DMS153 (cell line): ENCODE results near the gene KRTAP12-3.
"Not testable (repeated sequence)": the region's sequence is repeated elsewhere in the genome, so short reads cannot be mapped to it uniquely, and the experiment has no call there.

Source experiments
- DNase-seq: peaks from one replicate; lab custom pipeline; 2025; lab: John Stamatoyannopoulos, UW

KRTAP12-3 gene

DNA sequence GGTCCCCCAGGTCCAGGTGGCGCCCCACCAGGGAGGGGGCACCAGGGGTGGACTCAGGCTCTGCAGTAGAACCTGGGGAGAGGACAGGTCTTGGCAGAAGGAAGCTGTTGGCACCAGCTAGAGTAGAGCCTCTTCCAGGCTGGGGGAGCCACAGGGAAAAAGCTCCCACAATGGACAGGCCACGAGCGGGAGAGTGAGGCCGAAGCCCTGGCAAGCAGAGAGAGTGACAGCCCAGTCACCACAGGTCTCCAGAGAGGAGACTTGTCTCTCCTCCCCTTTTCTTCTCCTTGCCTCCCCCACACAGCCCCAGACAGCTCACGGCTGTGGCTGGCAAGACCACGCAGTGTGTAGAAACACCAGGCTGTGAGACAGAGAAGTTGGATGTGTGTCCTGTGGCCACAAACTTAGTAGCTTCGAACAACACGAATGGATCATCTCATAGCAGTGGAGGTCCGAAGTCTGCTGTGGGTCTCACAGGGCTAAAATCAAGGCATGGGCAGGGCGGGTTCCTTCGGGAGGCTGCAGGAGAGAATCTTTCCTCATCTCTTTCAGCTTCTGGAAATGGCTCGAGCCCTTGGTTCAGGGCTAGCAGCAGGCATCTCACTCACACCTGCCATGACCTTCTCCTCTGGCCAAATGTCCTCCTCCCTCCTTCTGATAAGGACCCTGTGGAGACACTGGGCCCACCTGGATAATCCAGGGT, 6.6 kb upstream of the KRTAP12-3 start:
- DNase-seq = no peak

DNA sequence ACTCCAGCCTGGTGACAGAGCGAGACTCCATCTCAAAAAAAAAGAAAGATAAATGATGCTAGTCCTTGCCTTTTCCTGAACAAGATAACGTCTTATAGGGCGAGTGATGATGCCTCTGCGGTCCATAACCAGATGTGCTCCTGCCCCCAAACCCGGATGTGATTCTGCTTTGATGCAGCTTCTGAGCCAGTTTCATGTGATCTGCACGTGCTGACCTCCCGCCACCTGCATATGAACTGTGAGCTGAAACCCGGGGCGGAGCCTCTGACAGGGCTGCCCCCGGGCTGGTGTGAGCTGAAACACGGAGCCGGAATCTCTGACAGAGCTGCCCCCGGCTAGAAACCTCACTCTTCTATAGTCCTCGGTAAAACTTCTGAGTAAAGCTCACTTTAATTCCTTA, 4.6 kb upstream of the KRTAP12-3 start:
- no peak for DNase-seq

DNA sequence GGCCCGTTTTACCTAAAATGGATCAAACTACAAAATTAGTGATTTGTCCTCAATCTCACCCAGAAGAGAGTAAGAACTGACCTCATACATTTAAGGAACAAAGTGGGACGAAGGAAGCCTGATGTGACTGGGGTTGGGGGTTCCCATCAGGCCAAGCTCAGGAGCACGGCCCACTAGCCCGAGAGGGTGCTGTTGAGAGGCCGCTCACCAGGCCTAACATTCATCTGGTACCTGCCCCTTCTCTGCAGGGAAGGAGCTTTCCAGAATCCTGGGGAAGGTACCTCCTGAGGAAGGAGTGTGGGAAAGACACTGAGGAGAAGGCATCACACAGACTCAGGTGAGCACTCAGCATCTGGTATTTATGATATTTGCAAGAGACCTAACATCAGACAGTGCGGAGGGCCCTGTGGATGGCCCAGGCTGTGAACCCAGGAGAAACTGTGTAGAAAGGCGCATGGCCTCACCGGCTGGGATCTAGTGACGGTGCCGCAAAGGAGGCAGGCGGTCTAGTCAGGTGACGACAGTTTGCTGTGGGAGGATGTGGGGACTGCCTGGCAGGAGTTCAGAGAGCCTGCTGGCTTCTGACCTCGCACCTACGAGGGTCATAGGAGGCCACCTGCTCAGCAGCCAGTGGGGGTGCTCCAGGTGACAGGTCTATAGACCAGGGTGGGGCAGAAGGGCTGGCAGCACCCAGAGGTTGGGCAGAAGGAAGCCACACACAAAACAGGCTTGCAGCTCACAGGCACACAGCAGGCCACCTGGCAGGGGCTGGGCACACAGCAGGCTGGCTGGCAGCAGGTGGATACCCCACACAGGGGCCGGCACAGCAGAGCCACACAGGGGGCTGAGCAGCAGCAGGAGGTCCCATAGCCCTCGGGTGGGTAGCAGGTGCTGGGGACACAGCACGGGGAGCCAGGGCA, 3.8 kb upstream of the KRTAP12-3 start:
- no peak for DNase-seq

DNA sequence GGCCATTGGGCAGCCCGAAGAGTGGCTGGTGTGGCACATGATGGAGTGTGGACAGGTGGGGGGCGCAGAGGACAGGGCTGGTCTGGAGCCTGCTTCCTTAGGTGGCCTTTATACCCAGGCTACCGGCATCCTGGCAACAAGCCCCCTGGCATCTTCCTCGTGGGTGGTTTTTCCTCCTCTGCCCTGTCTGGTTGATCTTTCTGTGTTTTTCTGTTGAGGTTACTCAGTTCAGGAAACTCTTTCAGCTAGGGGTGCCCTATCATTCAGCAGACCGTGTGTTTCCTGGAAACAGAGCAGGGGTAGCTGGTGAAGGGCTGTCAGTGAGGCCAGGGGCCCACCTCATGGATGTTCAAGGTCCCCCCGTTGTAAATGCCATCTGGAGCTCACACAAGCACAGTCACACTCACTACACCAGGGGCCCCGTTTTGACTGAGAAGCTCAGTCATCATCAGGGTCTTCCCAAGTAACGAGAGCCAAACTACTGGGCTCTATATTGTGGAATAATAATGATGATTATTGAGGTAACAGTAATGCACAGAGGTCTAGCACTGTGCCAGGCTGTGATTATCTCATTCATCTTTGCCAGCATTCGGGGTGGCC, 3.1 kb upstream of the KRTAP12-3 start, which contains the start of gene KRTAP12-4:
TSS of gene KRTAP12-4 (minus strand) at position 84 of the 600 bp plus-strand sequence. CDS start at position 39, 45 bp downstream.
- no peak for DNase-seq

DNA sequence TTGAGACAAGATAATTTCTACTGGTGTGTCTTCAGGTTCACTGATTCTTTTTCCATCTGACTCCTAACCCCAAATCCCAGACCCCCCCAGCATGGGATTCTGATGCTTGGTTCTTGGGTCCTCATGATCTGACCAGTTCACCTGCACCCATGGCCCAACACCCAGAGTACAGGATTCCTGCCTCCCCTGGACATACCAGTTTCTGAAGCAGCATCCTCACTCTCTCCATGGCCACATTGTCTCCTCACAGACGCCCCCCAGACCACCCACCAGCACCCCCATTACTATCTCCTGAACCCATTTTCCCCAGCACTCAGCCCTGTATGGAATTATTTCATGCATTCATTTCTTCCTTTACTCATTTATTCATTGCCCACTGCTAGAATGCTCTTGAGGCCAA, 864 bp upstream of the KRTAP12-3 start:
- no peak for DNase-seq

DNA sequence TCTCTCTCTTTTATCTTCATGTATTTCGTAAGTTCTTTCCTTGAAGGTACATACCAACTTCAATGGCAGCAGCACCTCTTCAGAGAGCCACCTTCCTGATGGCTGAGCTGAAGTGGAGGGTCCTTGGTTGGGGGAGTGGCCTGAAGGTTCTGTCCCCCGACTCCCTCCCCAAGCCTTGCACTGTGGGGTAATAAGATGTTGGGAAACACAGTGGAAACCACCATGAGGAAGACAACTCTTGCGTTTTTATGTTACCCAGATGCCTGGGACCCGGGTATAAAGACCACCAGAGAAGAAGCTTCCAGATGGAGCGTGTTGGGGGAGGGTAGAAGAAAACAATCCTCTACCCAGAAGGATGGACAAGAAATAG, 794 bp downstream of the KRTAP12-3 start:
- no peak for DNase-seq

DNA sequence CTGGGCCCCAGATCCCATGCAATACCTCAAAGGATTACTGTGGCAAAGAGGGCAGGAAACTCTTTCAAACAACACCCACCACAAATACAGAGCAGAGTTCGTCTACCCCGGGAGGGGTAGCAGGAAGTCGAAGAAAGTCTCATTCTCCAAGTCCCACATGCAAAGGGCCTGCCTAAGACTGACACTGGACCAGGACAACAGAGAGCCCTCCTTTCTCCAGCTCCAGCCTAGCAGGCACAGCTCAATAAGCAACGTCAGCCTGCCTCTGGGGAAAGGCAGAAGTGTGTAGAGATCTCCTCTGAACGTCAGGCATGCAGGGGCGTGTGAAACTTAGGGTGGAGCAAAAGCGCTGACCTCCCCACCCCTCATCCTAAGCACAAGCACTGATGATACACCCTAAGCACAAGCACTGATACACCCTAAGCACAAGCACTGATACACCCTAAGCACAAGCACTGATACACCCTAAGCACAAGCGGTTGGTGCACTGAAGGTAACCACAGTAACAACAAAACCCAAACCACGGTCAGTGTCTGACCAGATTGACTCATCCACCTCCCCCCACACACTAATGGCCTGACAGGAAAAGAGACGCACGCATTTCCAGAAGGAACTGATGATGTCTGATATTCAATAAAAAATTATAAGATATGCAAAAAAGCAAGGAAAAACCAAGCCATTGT, 1.3 kb downstream of the KRTAP12-3 start:
- DNase-seq = no peak

DNA sequence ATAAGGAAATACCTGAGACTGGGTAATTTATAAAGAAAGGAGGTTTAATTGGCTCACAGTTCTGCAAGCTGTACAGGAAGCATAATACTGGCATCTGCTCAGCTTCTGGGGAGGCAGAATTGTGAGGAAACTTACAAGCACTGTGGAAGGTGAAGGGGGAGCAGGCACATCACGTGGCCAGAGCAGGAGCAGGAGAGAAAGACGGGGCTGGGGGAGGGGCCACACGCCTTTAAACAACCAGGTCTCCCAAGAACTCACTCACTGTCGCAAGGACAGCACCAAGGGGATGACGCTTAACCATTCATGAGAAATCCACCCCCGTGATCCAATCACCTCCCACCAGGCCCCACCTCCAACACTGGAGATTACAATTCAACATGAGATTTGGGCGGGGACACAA, 3.8 kb downstream of the KRTAP12-3 start:
- not testable (repeated sequence) for DNase-seq

DNA sequence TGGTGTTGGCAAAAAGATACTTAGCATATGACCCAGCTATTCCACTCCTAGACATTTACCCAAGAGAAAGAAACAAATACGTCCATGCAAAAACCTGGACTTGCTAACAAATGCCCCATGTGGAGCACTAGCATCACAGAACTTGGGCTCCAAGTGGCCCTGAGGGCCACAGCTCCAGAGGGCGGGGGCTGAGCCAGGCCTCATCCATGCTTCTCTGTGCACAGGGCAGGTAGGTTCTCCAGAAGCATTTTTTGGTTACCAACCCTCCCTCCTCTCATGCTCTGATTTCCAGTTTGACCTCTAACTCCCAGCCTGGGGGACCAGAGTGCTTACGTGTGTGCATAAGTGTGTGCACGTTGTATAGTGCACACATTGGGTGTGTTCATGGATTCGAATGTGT, 7.0 kb downstream of the KRTAP12-3 start:
- DNase-seq = no peak

DNA sequence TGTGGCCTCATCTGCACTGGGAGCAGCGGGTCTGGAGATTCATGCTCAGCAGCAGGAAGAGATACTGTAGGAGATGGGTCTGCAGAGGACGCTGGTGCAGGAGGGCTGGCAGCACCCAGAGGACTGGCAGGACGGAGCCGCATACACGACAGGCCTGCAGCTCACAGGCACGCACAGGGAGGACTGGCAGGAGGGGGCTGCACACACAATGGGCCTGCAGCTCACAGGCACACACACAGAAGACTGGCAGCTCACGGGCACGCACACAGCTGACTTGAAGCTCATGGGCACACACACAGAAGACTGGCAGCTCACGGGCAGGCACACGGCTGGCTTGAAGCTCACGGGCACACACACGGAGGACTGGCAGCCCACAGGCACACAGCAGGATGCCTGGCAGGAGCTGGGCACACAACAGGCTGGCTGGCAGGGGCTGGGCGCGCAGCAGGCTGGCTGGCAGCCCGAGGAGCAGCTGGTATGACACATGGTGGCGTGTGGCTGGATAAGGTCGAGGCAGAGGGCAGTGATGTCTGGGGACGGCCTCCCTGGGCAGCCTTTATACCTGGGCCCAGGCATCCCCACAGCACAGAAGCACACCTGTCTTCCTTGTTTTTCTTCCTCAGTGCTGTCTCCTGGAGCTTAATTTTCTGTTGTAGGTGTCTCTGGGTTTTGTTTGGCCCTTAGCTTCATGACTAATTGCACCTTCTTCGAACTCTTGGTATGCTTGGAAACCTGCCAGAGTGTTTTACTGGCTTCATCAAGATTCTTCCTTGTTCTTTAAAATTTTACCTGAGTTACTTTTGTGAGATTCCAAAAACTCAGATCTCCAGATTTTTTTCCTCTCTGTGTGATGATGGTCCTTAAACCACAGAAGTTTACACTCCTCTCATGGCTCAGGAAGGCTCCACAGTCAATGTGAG, 8.9 kb downstream of the KRTAP12-3 start, which contains the start of gene KRTAP12-2:
TSS of gene KRTAP12-2 (minus strand) at position 527 of the 920 bp plus-strand sequence. CDS start at position 486, 41 bp downstream.
- DNase-seq = no peak

DNA sequence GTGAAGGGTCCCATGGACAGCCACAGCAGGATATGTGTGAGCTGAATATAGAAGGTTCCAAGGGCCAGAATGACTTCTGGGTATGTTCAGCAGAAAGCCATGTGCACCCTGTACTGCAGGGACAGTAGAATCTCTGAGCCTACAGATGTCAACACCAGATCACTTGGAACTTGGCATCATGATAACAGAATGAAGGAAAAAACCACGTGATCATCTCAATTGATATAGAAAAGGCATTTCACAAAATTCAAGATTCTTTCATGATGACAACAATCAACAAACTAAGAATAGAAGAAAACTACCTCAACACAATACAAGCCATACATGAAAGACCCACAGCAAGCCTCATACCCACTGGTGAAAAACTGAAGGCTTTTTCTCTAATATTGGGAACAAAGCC, 9.9 kb downstream of the KRTAP12-3 start:
- no peak for DNase-seq

DNA sequence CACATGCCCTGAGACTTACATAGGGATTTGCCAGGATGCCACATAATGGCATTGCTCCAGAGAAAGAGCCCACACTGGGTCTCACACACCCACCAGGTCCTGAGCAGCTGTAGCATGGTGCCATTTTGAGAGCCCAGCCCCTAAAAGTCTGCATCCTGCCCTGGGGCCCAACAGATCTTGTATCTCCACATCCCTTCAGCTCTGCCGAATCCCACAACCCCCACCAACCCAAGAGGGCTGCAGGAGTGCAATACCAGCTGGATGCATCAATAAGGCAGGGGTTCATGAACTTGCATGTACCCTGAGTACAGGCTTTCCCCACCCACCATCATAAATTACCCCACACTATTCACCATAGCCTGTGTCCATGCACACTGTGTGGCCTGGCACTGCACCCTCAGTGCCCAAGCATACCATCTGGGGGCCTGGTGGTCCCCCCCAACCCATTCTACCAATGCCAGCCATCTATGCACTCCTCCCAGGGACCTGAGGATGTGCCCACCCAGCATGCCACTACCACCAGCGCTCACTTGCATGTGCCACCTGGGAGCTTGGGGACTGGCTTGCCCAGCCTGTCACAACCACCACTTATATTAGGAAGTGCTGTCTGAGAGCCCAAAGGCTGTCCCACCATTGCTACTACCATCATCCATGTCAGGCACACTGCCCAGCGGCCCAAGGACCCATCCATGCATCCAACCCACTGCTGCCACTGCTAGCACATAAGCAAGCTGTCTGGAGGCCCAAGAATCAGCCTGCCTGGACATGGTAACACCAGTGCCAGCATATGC, 13.1 kb downstream of the KRTAP12-3 start:
- no peak for DNase-seq

DNA sequence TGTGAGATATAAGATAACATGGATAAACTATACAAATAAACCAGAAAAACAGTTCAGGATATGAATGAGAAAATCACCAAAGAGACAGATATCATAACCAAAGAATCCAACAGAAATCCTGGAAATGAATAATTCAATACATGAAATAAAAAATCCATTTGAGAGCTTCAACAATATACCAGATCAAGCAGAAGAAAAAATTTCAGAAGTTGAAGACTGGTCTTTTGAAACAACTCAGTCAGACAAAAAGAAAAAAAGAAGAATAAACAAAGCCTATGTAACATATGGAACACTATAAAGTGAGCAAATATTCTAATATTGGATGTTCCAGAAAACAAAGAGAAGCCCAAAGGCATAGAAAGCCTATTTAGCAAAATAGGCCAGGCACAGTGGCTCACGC, 14.2 kb downstream of the KRTAP12-3 start:
- DNase-seq = no peak

DNA sequence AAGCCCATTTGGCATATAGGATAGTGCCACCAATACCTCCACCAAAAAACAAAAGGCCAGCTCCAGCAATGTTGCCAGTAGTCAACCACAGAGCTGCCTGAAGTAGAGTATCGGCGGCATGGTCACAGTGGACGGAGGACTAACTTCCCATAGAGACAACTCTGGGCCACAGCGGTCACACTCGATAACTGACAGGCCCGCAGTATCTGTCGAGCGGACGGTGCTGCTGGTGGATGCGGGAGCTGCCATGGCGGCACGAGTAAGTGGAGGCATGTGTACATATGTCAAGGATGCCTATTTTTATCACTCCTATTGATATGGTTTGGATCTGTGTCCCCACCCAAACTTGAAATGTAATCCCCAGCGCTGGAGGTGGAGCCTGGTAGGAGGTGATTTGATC, 20.1 kb downstream of the KRTAP12-3 start:
- no peak for DNase-seq

DNA sequence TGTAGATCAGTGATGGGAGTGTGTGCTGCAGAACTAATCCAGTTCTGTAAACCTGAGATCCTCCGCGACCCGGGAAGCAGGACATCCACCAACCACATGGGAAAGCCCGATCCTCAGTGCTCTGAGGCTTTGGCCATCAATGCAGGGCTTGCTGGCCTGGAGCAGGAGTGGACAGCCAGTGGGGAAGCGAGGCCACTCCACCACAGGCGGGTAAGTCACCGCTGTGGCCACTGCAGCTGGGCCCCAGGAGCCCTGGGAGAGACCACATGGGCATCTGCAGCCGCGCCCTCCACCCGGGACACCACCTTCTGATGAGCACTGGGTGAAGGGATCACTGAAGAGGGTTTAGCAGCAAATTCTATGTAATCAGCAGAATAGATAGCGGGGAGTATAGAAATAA, 23.4 kb downstream of the KRTAP12-3 start:
- no peak for DNase-seq

DNA sequence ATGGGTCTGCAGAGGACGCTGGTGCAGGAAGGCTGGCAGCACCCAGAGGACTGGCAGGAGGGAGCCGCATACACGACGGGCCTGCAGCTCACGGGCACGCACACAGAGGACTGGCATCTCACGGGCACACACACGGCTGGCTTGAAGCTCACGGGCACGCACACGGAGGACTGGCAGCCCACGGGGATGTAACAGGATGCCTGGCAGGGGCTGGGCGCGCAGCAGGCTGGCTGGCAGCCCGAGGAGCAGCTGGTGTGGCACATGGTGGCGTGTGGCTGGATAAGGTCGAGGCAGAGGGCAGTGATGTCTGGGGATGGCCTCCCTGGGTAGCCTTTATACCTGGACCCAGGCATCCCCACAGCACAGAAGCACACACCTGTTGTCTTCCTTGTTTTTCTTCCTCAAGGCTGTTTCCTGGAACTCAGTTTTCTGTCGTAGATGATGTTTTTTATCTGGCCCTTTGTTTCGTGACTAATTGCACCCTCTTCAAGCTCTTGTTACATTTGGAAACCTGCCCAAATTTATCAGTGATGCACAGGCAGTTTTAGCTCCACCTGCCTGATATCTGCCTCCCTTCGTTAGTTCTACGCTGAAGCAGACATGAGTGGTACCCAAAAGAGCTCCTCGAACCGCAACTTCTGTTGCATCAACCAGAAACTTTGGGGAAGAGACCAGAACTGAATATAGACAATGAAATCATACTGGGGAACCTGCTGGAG, 24.3 kb downstream of the KRTAP12-3 start, which contains the start of gene KRTAP12-1:
TSS of gene KRTAP12-1 (minus strand) at position 303 of the 719 bp plus-strand sequence. CDS start at position 263, 40 bp downstream.
- DNase-seq = peak; percentile 85

DNA sequence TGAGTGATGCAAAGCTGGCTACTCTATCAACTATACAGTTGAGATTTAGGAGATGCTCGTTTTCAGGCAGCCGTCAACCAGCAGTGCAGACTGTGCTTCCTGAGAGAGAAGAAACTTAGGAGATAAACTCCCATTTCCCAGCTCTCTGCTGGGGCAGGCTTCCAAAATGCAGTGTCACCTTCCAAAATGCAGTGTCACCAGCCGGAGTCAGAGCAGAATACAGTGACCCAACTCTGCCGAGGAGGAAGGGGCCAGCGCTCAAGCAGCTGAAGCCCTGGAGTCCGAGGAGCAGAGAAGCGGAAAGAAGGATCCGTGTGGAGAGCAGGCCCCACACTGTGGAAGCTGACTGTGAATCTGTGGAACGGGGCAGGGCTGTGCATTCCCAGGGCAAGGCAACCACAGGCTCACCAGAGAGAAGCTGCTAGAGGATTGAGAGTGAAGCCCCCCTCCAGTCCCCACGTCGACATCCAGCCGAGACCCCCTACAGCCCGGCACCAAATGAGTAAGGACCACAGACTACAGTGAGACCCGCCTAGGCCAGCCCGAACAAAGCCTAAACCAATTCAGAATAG, 24.9 kb downstream of the KRTAP12-3 start:
- no peak for DNase-seq

DNA sequence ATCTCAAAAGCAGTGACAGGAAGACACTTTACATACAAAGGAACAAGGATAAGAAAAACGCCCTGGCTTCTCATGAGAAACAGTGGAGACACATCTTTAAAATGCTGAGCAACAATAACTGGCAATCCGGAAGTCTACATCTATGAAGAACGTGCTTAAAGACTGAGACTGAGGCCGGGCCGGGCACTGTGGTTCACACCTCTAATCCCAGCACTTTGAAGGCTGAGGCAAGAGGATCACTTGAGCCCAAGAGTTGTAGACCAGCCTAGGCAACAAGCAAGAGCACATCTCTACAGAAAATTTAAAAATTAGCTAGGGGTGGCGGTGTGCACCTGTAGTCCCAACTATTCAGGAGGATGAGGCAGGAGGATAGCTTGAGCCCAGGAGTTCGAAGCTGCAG, 26.3 kb downstream of the KRTAP12-3 start:
- DNase-seq = no peak

DNA sequence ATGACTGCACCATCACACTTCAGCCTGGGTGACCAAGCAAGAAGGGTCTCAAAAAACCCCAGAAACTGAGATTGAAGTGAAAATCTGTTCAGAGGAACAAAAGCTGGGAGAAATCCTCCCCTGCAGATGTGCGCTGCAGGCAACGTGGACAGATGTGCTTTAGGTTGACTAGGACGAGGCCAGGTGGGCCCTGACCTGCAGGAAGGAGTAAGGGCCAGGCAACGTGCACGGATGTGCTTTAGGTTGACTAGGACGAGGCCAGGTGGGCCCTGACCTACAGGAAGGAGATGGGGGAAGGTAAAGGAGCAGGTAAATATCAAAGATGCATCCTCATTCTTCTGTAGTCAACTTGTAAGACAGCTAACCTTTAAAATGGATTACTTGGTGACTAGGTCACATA, 26.8 kb downstream of the KRTAP12-3 start:
- DNase-seq = no peak
